GM10847 (cell line): Measurements from ENCODE around the gene MAFB.

Source experiments
- POLR2A ChIP-seq: IDR thresholded peaks from 2 replicates; pipeline ENCODE4 v1.6.1; 2011; ENCODE audit not compliant: insufficient read length; ENCODE audit errors: extremely low read depth

MAFB gene

DNA sequence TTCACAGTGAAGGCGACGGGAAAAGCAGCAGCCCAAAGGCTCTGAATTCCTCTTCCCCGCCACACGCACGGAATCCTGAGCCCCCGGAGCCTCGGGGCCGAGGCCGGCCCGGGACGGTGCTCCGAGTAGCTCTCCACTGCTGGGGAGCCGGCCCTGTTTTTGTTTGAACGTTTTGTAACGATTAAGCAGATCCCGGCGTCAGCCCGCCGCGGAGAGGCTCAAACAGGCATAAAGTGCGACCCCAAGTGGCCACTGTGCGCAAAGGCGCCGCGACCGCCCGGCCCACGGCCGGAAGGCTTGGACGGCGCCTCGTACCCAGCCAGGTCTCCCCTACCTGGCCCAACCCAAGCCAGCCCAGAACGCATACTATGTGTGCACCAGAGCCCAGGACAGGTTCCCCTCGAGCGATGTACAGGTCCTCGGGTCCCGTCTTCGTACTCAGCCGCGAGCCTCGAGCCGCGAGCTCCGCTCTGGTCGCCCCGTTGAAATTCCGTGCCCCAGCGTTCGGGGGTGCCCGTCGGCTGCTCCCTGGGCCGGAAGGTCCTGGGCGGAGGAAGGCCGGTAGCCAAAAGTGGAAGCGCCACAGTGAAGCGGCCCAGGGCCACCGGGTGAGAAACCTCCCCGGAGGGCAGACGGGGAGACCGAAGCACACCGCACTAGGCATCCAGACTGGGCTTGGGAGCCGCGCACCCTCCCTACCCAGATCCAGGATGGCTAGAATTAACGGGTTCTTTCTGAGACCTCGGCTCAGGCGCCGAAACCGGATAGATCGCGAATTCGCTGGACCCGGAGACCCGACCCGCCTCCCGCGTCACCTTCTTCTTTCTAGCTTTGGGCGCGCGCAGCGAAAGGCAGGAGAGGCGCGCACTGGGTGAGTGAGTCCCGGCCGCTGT lies 1.2 kb upstream of the MAFB start:
- no peak for TF ChIP-seq POLR2A

DNA sequence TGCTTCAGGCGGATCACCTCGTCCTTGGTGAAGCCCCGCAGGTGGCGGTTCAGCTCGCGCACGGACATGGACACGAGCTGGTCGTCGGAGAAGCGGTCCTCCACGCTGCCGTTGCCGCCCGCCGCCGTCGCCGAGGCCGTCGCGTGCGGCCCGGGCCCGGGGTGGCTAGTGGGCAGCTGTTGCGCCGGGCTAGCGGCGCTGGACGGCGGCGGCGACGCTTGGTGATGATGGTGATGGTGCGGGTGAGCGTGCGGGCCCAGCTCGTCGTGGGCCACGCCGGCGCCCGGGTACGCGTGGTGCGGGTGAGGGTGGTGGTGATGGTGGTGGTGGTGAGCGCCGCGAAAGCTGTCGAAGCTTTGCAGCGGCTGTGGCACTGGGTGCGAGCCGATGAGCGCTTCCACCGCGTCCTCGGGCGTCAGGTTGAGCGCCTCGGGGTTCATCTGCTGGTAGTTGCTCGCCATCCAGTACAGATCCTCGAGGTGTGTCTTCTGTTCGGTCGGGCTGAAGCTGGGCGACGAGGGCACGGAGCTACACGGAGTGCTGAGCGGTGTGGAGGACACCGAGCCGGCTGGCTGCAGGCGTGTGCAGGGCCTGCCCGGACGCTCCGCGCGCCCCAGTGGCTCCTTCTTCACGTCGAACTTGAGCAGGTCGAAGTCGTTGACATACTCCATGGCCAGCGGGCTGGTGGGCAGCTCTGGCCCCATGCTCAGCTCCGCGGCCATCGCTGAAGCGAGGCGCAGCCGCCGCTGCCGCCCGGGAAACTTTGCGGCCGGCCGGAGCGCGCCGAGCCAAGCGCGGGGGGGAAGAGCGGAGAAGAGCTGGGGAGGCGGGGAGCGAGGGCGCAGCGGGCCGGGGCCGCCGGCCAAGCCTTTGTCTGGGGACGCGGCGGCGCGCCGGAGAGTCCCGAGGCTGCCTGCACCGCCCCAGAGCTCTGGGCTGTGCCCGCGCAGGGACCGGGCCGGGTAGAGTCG lies 622 bp downstream of the MAFB start:
- no peak for TF ChIP-seq POLR2A

DNA sequence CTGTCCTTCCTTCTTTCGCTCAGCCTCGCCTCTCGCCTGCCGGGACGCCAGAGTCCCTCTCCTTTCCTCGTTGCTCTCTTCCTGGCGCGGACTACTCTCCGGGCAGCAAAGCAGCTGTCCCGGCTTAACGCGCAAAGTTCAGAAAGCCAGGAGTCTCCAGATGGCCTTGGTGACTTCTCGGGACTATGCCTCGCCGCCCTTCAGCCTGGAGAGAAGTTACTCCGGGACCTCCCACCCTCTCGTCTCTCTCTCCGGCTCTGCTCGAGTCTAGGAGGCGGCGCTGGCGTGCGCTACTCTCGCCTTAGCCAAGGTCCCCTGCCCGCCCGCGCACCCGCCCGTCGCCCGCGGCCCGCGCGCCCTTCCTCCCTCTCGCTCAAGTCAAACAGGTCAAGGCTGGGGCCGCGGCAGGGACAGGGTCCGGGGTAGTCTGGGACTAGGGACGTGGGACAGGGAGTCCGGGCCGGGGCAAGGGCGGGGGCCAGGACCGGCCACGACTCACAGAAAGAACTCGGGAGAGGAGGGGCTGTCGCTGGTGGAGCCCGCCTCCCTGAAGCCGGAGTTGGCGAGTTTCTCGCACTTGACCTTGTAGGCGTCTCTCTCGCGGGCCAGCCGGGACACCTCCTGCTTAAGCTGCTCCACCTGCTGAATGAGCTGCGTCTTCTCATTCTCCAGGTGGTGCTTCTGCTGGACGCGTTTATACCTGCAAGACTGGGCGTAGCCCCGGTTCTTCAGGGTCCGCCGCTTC lies 1.5 kb downstream of the MAFB start:
- no peak for TF ChIP-seq POLR2A

DNA sequence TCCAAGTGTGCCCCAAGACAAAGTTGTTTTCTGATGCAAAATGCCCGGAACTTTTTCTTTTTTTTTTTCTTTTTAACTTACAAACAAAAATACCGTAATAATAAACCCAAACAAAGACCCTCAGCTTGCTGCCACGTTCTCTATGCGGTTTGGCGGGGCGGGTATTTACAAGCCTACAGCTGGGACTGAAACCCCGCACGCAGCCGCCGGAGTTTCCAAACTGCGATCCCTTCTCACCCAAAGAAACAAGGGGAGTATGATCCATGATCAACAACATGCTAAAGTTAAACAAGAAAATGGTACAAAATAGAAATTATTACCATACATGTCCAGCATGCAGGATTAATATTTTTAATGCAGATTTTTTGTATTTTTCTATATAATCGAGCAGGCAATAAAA lies 2.1 kb downstream of the MAFB start:
- no peak for TF ChIP-seq POLR2A

DNA sequence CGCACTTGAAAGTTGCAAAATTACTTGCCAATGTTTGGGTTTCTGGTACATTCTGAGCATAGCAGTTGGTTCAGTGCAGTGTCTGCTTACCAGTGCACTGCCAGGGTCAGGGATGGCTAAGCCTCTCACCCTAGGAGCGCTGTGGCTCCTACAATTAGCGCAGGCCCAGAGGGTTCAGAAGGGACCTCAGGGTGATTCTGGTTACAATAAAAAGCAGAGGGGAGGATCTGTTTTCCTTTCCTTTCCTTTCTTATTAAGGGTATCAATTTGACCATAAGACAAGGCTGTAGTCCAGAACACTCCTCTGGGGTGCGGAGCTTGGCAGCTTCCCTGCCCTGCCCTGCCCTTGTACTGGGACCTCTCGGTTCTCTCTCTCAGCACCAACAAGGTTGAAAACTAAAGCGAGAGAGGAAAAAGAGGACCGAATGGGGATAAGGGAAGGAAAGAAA lies 2.6 kb downstream of the MAFB start:
- TF ChIP-seq POLR2A, result no peak

DNA sequence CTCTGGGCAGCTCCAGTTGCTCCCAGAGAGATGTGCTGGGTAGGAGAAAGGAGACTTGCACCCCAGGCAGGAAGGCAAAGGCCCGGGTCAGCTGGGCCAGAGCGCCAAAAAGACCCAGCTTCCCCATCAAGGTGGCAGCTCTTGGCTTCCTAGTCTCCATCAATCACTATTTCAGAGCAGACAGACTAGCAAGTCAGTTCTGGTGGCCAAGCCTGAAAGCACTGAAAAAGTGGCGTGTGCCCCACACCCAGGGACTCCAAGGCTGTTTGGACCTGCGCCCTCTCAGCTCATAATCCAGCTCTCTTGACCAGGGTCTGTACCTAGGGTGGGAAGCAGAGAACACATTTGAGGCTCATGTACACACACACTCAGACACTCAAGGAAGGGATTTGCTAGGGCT lies 3.7 kb downstream of the MAFB start:
- TF ChIP-seq POLR2A, result no peak

DNA sequence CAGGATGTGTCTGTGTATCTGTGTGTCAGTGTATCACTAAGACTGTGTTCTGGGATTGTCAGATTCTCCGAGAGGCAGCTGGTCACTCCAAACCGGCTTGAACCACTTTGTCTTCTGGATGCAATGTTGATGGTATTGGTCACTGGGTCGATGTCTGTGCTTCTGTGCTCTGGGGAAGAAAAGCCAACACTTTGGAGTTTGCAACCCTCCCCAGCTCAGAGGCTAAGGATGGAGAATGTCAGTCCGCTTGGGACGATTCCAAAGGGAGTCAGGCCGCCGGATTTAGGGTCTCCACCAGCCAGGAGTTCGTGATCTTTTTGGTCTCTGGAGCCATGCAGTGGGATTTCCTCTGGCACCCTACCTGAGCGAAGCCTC lies 5.2 kb downstream of the MAFB start:
- TF ChIP-seq POLR2A, result no peak

DNA sequence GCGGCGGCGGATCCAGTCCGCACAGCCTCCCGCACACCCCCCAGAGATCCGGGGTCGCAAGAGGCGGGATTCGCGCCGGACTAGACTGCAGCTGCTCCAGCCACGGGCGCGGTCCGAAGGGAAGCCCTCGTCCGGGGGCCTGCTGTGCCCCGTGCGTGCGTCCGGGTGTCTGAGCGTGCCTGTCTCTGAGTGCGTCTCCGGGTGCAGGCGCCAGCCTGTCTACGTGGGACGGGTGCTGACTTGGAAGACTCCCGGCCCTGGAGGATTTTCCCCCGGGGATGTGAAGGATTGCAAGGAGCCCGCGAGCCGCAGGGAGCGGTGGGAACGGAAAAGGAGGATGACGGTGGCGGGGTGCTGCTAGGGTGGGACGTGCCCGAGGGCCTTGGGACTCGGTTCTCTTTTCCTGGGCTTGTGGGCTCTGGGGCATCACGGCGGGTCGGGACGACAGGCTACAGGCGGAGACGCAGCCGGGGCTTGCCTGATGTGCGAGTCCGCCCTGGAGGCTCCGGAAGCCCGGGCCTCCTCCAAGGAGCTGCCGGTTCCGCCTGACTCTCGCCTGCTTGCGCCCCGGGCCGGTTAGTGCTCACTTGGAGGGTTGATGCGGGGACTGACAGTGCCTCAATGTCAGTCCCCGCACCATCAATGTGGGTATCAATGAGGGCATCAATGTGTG lies 5.7 kb downstream of the MAFB start:
- TF ChIP-seq POLR2A, result no peak

DNA sequence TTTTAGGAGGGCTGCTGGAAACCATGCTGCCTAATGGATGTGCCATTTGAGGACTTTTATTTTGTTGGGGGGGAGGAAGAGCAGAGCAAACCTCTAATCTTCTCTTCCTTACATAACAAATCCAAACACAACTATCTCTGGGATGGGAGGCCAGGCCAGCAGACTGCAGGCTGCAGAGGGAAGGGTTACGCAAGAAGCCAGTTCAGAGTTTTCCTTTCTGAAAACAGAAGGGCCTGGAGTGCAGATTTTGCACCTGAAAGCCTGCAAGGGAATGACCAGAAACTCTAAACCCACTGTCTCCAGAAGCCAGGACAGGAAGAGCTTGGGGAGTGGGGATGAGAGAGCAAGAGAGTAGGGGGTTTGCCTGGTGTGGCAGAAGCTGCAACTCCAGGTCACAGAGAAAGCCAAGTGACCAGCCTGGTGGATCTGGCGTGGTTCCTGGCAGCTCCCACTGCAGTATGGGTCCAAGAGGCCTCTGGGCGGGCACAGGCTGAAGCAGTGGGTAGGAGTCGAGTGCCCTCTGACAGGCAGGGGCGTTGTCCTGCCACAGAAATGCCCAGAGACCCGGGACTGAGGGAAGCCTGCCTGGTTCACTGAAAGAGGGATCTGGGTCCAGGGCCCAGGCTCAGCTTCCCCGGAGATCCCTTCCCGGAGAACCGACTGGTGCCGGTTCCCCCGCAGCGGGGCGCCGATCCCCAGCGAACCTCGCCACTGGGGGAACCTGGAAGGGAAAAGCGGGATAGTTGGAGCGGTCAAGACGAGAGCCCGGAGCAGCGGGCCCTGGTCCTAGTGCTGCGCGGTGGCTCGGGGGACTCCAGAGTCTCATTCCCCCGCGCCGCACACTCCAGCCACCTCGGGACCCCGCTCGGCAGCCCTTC lies 6.7 kb downstream of the MAFB start:
- TF ChIP-seq POLR2A, result no peak

DNA sequence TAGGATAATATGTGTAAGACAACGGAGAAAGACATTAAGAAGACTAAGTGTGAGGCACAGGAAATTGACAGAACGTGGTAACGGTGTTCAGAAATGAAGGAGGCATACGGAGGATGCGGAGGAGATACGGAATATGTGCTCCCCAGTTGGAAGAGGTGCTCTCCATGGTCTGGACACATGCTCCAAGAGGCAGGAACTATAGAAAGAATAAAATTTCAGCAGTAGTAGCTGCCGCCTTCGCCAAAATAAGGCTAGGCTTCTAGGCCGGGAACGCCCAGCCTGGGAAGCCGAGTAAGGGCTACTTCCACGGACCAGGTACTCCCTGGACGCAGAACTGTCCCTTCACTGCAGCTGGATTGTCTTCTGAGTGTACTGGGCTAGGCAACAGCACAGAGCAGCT lies 7.4 kb downstream of the MAFB start:
- TF ChIP-seq POLR2A, result no peak

DNA sequence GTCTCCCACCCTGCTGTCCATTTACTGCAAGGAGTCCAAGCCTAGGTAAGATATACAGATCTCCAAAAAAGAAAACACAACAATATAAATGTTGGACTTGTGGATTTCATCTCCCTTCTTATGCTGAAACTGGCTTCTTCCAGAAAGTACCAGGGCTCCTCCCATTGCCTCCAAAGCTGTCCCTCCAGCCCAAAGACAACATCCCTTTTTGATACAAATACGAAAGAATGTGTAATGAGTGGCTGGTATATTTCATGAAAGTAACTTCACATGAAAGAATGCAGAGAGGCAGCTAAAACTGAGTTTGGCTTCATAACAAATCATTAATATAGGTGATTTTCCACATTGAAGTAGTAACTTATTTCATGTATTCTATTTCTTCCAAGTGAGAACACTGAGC lies 7.9 kb downstream of the MAFB start:
- TF ChIP-seq POLR2A, result no peak

DNA sequence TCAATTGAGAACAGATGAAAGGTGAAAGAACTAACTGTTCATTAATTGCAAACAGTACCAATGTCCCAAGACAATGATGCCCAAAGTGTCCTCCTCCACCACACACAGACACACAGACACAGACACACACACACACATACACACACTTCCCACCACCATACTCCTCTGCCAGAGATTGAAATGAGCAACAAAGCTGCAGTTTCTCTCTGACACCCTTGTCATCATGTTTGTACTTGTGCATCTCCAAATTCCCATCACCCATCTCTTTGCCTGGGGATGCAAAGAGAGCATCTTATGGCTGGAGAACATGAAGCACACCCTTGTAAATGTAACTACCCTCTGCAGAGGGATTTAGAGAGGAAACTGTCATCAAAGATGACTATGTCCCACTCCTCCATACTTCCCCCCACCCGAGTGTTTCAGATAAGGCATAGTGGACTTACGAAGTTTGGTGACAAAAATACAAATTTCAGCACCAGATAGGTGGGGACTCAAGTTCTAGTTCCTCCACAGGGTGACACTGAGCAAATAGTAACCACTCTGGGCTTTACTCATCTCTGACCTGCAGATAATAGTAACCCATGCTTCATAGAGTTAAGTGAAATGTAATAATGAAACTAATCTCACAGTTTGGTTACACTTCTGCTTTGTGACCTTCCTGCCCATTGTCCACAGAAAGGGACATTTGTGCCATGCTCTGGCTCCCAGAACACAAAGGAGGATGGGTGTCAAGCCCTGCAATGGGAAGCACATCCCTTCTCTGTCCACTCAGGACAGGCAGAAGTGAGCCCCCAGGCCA lies 8.7 kb downstream of the MAFB start:
- no peak for TF ChIP-seq POLR2A

DNA sequence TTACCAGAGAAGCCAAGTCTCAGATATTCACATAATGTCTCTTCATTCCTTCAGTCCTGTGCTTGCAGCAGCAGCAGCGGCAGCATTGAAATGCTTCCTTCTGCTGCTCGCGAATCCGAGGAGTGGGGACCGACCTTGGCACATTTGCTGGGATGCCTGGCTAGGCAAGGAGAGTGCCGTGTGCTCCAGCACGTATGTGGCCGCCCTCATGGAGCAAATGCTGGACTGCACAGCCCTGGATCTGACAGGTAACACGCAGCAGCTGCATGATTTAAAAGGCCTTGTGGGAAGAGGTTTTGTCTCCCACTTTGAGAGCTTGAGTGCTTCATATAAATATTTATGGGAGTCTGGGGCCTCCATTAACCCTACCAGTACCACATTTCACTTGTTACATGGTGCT lies 9.9 kb downstream of the MAFB start:
- TF ChIP-seq POLR2A, result no peak
